Activated CD4-positive, alpha-beta memory T cell treated with anti-CD3 and anti-CD28 coated beads, Interleukin-2, amount 10 ng/mL, durations not matched to agents 7 days and 5 days (primary cell): ENCODE data around the gene RBM10. TPM values are rescaled to one million over a fixed set of nuclear protein-coding genes. Genes with fewer than 3 reads are reported as not detected.

Experiments
- CTCF ChIA-PET: fragments of 350-600 bp; sonication (Branson Sonifier 250); formaldehyde crosslinking; loops from one replicate; lab custom pipeline; 2021; ENCODE audit warnings: antibody characterized with exemption, inconsistent platforms; lab: Charles Lee
- POLR2A ChIA-PET: fragments of 350-600 bp; sonication (Branson Sonifier 250); formaldehyde crosslinking; loops from one replicate; lab custom pipeline; 2021; ENCODE audit warnings: antibody characterized with exemption; lab: Charles Lee
- DNase-seq: peaks from one replicate; pipeline ENCODE4 v3.0.0-alpha.2; 2020
- H3K27ac Mint-ChIP-seq: one replicate; pipeline ENCODE4 v1.8.0; 2021; ENCODE audit warnings: mild to moderate bottlenecking, mixed read lengths
- H3K27me3 Mint-ChIP-seq: one replicate; pipeline ENCODE4 v1.8.0; 2021; ENCODE audit warnings: mixed read lengths
- H3K36me3 Mint-ChIP-seq: one replicate; pipeline ENCODE4 v1.8.0; 2021; ENCODE audit warnings: low read depth, mixed read lengths
- H3K4me1 Mint-ChIP-seq: one replicate; pipeline ENCODE4 v1.8.0; 2021; ENCODE audit warnings: mixed read lengths
- H3K4me3 Mint-ChIP-seq: one replicate; pipeline ENCODE4 v1.8.0; 2021; ENCODE audit warnings: mild to moderate bottlenecking, mixed read lengths
- H3K9me3 Mint-ChIP-seq: one replicate; pipeline ENCODE4 v1.8.0; 2021; ENCODE audit warnings: mixed read lengths
- total RNA-seq, 2 experiments: library from RNA; stranded (reverse); gene quantifications; one replicate each; pipeline ENCODE4 v1.2.3, GENCODE V29; 2021

The RBM10 gene
- total RNA-seq, 2 experiments from 2014 or later: 55.3 to 57.0 TPM

GRCh38 chrX:47198026-47198686 is 53.1 kb downstream of the RBM10 start:
- Mint-ChIP-seq H3K27me3 (no peaks in the 10 kb centered on the region), H3K36me3 (peaks cover 71% of the 10 kb centered on the region), H3K27ac (no peak overlapping the region), H3K4me3 (no peak overlapping the region), H3K4me1 (peaks cover 34% of the 10 kb centered on the region), H3K9me3 (no peaks in the 10 kb centered on the region)
- ChIA-PET CTCF (no interaction called here), POLR2A (no interaction called here)
- DNase-seq: no peak

GRCh38 chrX:47198687-47199080 is 53.7 kb downstream of the RBM10 start:
- ChIA-PET CTCF (no interaction called here), POLR2A (no interaction called here)
- Mint-ChIP-seq H3K36me3 (peaks cover 72% of the 10 kb centered on the region), H3K27ac (no peak overlapping the region), H3K4me1 (peaks cover 29% of the 10 kb centered on the region), H3K27me3 (no peaks in the 10 kb centered on the region), H3K9me3 (no peaks in the 10 kb centered on the region), H3K4me3 (no peak overlapping the region)
- DNase-seq: no peak

- H3K9me3 Mint-ChIP-seq: no peaks in the 10 kb centered on the region
- H3K4me3 Mint-ChIP-seq: no peak overlapping the region
- ChIA-PET CTCF (no interaction called here), POLR2A (no interaction called here)
- H3K27me3 Mint-ChIP-seq: no peaks in the 10 kb centered on the region
- DNase-seq: no peak
- peaks cover 29% of the 10 kb centered on the region for H3K4me1 Mint-ChIP-seq
- H3K27ac Mint-ChIP-seq: no peak overlapping the region
- H3K36me3 Mint-ChIP-seq: peaks cover 74% of the 10 kb centered on the region
These were observed 54.3 kb downstream of the RBM10 start for GRCh38 chrX:47199286-47199685.

- H3K36me3 Mint-ChIP-seq: peaks cover 69% of the 10 kb centered on the region
- ChIA-PET POLR2A (interaction anchor here (1.3 to 1.5 kb wide), 2 partner anchors 11 to 17 kb away, joined by 3 read pairs; no protein-coding TSS in a partner anchor), CTCF (interaction anchor here (0.6 kb wide), 1 partner anchor 112 kb away, joined by 4 read pairs; no protein-coding TSS in a partner anchor)
- H3K27ac Mint-ChIP-seq: no peak overlapping the region
- no peaks in the 10 kb centered on the region for H3K9me3 Mint-ChIP-seq
- no peaks in the 10 kb centered on the region for H3K27me3 Mint-ChIP-seq
- H3K4me3 Mint-ChIP-seq: no peak overlapping the region
- DNase-seq: no peak
- peaks cover 20% of the 10 kb centered on the region for H3K4me1 Mint-ChIP-seq
These were observed 55.5 kb downstream of the RBM10 start for GRCh38 chrX:47200385-47201150.

GRCh38 chrX:47201345-47201944 is 56.4 kb downstream of the RBM10 start:
- H3K4me1 Mint-ChIP-seq: peaks cover 11% of the 10 kb centered on the region
- H3K27me3 Mint-ChIP-seq: no peaks in the 10 kb centered on the region
- ChIA-PET POLR2A (interaction anchor here (0.8 to 1.5 kb wide), 4 partner anchors 12 to 18 kb away, joined by 3 to 4 read pairs (median 3); no protein-coding TSS in a partner anchor), CTCF (no interaction called here)
- H3K4me3 Mint-ChIP-seq: no peak overlapping the region
- no peak overlapping the region for H3K27ac Mint-ChIP-seq
- H3K36me3 Mint-ChIP-seq: peaks cover 68% of the 10 kb centered on the region
- no peaks in the 10 kb centered on the region for H3K9me3 Mint-ChIP-seq
- DNase-seq: no peak

- H3K36me3 Mint-ChIP-seq: peaks cover 72% of the 10 kb centered on the region
- POLR2A ChIA-PET: no interaction called here
- no peak overlapping the region for H3K27ac Mint-ChIP-seq
These were observed 57.3 kb downstream of the RBM10 start for GRCh38 chrX:47202316-47202715.

GRCh38 chrX:47202877-47203276 is 57.9 kb downstream of the RBM10 start:
- no peaks in the 10 kb centered on the region for H3K9me3 Mint-ChIP-seq
- H3K4me1 Mint-ChIP-seq: no peaks in the 10 kb centered on the region
- no peaks in the 10 kb centered on the region for H3K27me3 Mint-ChIP-seq
- ChIA-PET POLR2A (no interaction called here), CTCF (no interaction called here)
- no peak overlapping the region for H3K27ac Mint-ChIP-seq
- peaks cover 74% of the 10 kb centered on the region for H3K36me3 Mint-ChIP-seq
- H3K4me3 Mint-ChIP-seq: no peak overlapping the region
- DNase-seq: no peak

More at GRCh38 chrX:47202316-47202715, 57.3 kb downstream of the RBM10 start:
- H3K9me3 Mint-ChIP-seq: no peaks in the 10 kb centered on the region
- no peak for DNase-seq
- no peak overlapping the region for H3K4me3 Mint-ChIP-seq
- peaks cover 2% of the 10 kb centered on the region for H3K4me1 Mint-ChIP-seq
- CTCF ChIA-PET: no interaction called here
- no peaks in the 10 kb centered on the region for H3K27me3 Mint-ChIP-seq

- DNase-seq: no peak
- H3K4me1 Mint-ChIP-seq: no peaks in the 10 kb centered on the region
- no peaks in the 10 kb centered on the region for H3K27me3 Mint-ChIP-seq
- no peak overlapping the region for H3K27ac Mint-ChIP-seq
- peaks cover 63% of the 10 kb centered on the region for H3K36me3 Mint-ChIP-seq
- no peaks in the 10 kb centered on the region for H3K9me3 Mint-ChIP-seq
- ChIA-PET POLR2A (no interaction called here), CTCF (no interaction called here)
- no peak overlapping the region for H3K4me3 Mint-ChIP-seq
These were observed 59.9 kb downstream of the RBM10 start for GRCh38 chrX:47204970-47205369.

GRCh38 chrX:47206316-47206715 is 61.3 kb downstream of the RBM10 start:
- ChIA-PET POLR2A (interaction anchor here (1.0 kb wide), 1 partner anchor 16 kb away, joined by 3 read pairs; no protein-coding TSS in a partner anchor), CTCF (no interaction called here)
- Mint-ChIP-seq H3K4me3 (no peak overlapping the region), H3K4me1 (no peaks in the 10 kb centered on the region), H3K27ac (no peak overlapping the region), H3K9me3 (no peaks in the 10 kb centered on the region), H3K27me3 (no peaks in the 10 kb centered on the region), H3K36me3 (peaks cover 60% of the 10 kb centered on the region)
- DNase-seq: no peak

- Mint-ChIP-seq H3K27ac (no peak overlapping the region), H3K27me3 (no peaks in the 10 kb centered on the region), H3K4me1 (no peaks in the 10 kb centered on the region), H3K4me3 (no peak overlapping the region), H3K36me3 (peaks cover 59% of the 10 kb centered on the region), H3K9me3 (no peaks in the 10 kb centered on the region)
- ChIA-PET CTCF (no interaction called here), POLR2A (interaction anchor here (1.2 kb wide), 1 partner anchor 9 kb away, joined by 5 read pairs; no protein-coding TSS in a partner anchor)
- DNase-seq: no peak
These were observed 63.1 kb downstream of the RBM10 start for GRCh38 chrX:47208108-47208507.

- H3K9me3 Mint-ChIP-seq: no peaks in the 10 kb centered on the region
- H3K27ac Mint-ChIP-seq: no peak overlapping the region
- CTCF ChIA-PET: no interaction called here
- POLR2A ChIA-PET: interaction anchor here (1.2 kb wide), 1 partner anchor 8 kb away, joined by 5 read pairs; no protein-coding TSS in a partner anchor
- DNase-seq: no peak
- H3K36me3 Mint-ChIP-seq: peaks cover 59% of the 10 kb centered on the region
- no peaks in the 10 kb centered on the region for H3K27me3 Mint-ChIP-seq
- H3K4me3 Mint-ChIP-seq: no peak overlapping the region
- no peaks in the 10 kb centered on the region for H3K4me1 Mint-ChIP-seq
These were observed 64.7 kb downstream of the RBM10 start for GRCh38 chrX:47209508-47210238.

GRCh38 chrX:47210661-47211425 is 65.8 kb downstream of the RBM10 start:
- CTCF ChIA-PET: no interaction called here
- Mint-ChIP-seq H3K36me3 (peaks cover 63% of the 10 kb centered on the region), H3K9me3 (no peaks in the 10 kb centered on the region), H3K4me1 (no peaks in the 10 kb centered on the region), H3K4me3 (no peak overlapping the region), H3K27ac (no peak overlapping the region), H3K27me3 (no peaks in the 10 kb centered on the region)
- DNase-seq: no peak
- POLR2A ChIA-PET: no interaction called here
